Stimulated activated CD4-positive, alpha-beta T cell treated with anti-CD3 and anti-CD28 coated beads, Interleukin-2, amount 100 ng/mL, for 4 hours (primary cell): ENCODE data around the gene ACOXL.
A peak's percentile ranks its signal among the peaks of the same experiment; 100 is the strongest.

Experiments
- DNase-seq: peaks from one replicate; pipeline ENCODE4 v3.0.0-alpha.2; 2020; ENCODE audit warnings: low read depth

ACOXL gene

DNA sequence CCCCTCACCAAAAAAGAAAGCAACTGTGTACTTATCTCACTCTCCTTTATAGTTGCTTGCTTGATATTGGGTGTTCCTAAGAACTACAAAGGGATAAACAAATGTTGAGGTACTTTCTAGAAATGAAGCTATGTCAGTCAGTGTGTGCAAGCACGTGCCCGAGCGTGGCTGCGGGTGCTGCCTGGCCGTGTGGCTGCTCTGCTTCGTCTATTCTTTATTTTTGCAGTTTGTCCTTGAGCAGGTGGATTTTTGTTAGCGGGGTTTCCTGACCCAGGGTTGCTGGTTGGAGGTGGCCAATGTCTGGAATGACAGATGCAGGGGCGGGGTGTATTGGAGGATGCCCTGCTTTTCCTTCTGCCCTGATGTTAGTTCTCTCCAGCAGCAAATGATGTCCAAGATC, 62.6 kb downstream of the ACOXL start:
- no peak for DNase-seq

GRCh38 chr2:110796716-110797301, 64.4 kb downstream of the ACOXL start:
- DNase-seq: no peak

- DNase-seq: no peak
Observed at GRCh38 chr2:110799376-110799775, 67.0 kb downstream of the ACOXL start.

- DNase-seq: no peak
Observed at GRCh38 chr2:110800611-110801402, 68.4 kb downstream of the ACOXL start.

DNA sequence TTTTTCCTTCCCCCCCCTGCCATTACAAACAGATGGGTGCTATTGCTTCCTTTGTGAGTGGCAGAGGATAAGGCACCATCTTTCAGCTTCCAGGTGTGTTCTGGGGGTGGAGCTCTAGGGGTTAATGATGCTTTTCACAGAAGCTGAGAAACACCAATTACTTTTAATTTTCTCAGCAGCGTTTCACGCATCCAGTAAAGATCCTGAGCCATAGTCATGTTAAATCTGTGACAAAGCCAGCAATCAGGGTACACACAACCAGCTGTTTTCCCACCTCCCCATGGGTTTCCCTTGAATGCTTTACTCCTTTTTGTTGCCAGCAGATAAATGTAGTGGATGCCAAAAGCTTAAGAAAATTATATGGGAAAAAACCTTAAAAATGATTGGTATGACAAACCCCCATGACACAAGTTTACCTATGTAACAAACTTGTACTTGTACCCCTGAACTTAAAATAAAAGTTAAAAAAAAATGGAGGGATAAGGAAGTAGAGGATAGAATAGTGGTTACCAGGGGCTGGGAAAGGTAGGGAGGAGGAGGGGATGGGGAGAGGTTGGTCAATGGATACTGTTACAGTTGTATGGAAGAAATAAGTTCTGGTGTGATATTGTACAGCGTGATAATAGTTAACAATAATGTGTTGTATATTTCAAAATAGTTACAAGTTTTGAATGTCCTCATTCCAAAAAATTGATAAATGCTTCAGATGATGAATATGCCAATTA, 70.0 kb downstream of the ACOXL start:
- no peak for DNase-seq

DNA sequence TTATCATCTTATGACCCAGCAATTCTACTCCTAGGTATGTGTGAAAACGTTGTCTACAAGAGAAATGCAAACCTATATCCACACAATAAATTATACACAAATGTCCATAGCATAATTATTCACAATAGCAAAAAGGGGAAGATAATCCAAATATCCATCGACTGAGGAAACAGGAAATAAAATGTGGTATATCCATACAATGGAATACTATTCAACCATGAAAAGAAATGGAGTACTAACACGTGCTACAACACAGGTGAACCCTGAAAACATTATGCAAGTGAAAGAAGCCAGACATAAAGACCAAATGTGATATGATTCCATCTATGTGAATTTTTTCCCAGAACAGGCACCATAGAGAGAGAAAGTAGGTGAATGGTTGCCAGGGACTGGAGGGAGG, 72.1 kb downstream of the ACOXL start:
- DNase-seq: no peak

- peak; percentile 10 for DNase-seq
Observed at GRCh38 chr2:110804915-110805314, 72.5 kb downstream of the ACOXL start.

GRCh38 chr2:110805894-110806452, 73.6 kb downstream of the ACOXL start:
- no peak for DNase-seq

- DNase-seq: no peak
Observed at GRCh38 chr2:110807522-110807921, 75.1 kb downstream of the ACOXL start.

GRCh38 chr2:110810404-110810803, 78.0 kb downstream of the ACOXL start:
- no peak for DNase-seq

DNA sequence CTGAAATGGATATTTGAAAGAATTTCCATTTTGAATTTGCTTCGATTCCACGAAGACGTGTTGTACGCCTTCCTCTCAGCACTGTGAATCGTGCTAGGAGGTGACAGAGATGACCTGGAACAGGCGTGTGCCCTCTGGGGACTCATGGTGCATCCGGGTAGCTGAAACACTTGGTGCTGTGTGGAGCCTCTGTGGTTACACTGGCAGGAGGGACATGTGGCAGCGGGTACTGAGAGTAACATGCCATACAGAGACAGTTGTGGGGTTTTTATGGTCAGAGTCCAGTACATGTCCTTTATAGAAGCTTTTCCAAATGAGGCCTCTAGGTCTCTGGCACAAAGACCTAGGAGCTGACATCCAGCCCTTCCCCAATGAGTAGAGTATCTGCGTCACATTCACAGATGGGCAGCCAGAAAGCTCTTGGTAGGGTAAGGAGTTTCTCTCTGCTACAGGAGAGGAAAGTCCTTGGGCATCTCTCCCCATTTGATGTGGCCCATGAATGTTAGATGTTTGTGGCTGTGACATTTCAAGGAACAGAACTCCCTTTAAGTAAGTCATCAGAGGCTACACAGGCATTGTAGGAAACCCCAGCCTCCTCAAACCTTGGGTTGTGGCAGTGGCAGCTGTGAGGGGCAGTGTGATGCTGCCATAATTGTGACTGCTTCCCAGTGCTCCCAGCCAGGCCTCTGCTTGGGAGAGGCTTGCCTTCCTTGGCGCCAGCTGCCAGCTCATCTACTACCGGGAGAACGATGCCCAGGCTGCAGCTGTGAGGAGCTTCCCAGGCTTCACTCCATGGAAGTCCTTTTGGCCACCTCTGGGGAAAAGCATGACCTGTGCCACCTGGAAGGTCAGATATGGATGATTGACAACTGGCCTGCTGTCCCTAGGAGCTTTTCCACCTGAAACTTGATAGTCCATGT, 80.6 kb downstream of the ACOXL start:
- DNase-seq: no peak

DNA sequence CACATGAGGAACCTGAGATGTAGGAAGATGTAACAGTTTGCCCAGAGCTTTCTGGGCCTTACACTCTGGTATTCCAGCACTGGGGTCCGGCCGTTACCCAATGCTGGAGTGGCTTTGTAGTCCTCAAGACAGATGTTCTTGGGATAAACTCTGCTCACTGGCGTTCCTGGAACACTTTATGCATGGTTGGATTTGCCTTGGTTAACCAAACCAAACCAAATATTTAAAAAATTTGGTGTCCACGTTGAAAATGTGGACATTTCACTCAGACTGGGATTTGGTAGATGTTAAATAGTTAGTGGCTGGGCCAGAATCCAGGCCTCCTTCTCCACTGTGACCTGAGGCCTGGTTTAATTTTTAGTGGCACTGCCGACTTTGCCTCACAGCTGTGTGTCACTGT, 81.5 kb downstream of the ACOXL start:
- no peak for DNase-seq

DNA sequence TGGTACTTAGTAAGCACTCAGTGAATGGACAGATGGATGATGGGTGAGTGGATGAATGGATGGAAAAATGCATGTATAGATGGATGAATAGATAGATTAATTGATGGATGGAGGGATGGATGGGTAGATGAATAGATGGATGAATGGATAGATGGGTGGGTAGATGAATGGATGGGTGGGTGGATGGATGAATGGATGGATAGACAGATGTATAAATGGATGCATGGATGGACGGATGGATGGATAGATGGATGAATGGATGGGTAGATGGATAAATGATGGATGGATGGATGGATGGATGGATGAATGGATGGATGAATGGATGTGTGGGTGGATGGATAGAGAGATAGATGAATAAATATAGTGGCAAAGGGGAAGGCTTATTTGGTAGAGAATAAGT, 83.6 kb downstream of the ACOXL start:
- no peak for DNase-seq

DNA sequence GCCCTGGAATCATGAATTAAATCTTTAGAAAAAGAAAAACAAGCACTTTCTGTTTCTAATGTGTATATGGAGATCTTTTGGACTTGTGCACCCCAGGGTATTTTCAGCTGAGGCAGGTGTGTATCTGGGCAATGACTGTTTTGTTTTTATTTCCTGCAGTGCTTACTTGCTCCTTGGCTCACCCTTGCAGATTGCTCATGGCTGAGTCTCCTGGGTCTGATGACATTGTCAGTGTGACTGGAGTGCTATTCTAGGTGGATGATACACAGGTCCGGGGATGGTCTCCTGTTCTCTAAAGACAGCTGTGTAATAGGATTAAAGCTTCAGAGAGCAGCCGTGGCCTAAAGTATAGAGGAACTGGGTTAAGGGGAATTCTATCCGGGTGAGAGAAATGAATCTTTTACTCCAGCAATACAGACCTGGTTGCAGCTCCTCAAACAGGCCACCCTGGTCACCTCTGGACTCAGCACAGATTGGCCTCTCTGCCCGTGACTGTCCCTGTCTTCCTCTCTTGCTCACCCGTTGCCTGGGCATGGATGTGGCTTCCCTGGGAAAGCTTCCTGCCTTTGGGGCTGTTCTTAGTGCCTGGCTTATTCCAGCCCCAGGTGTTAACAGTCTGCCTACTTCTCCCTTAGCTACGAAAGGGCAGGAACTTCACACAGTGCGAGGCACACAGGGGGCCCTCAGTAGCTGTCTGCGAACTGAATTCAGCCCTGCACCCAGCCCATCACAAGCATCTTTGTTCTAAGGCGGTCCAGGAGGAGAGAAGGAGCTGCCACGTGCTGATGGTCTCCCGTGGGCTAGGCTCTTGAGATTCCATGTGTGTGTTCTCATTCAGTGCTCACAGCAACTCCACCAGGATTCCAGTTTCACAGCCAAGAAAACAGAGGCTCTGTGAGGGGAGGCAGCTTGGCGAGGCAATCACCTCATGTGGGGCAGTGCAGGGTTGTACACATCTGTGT, 84.3 kb downstream of the ACOXL start:
- no peak for DNase-seq

DNA sequence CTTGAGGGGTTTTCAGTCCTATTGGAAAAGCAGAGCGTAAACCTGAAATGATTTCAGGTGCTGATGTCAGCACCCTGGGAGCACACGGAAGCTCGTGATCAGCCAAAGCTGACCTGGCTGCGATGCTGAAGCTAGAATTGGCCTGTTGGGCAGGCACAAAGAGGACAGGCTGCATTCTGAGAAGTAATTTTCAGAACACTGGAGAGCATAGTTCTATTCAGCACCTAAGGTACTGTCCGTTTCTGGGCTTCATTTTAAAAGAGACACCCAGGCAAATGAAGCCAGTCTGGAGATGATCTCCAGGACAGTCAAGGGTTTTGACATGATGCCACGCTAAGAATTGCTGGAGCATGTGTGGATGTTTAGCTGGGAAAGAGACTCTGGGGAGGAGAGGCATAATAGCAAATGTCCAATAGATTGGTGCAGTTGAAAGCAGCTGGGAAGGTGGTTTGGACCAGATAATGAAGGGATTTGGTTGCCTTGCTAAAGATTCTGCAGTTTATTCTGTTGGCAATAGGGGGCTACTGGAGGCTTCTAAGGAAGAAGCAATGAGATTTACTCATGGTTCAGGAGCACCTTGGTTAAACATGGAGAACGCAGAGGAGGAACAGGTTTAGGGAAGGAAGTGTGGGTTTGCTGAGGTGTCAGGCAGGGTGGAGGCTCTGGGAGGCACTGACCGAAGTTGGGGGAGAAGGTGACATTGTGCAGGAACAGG, 86.6 kb downstream of the ACOXL start:
- DNase-seq: no peak

- DNase-seq: no peak
Observed at GRCh38 chr2:110819711-110820110, 87.3 kb downstream of the ACOXL start.

GRCh38 chr2:110820128-110820527, 87.8 kb downstream of the ACOXL start:
- DNase-seq: no peak

DNA sequence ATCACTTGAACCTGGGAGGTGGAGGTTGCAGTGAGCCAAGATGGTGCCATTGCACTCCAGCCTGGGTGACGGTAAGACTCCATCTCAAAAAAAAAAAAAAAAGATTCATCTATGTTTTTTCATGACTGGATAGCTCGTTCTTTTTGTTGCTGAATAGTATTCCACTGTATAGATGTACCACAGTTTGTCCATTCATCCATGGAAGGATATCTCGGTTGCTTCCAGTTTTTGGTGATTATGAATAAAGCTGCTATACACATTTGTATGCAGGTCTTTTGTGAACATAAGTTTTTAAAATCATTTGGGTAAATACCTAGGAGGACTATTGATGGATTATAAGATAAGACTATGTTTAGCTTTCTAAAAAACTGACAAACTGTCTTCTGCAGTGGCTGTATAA, 90.8 kb downstream of the ACOXL start:
- no peak for DNase-seq

GRCh38 chr2:110827511-110827910, 95.1 kb downstream of the ACOXL start:
- DNase-seq: no peak

GRCh38 chr2:110828330-110828729, 96.0 kb downstream of the ACOXL start:
- no peak for DNase-seq
